Stimulated activated CD8-positive, alpha-beta memory T cell treated with anti-CD3 and anti-CD28 coated beads, Interleukin-15, amount 100 ng/mL, for 48 hours (primary cell): ENCODE results near the gene ACSF3.
"Not testable (repeated sequence)": the region's sequence is repeated elsewhere in the genome, so short reads cannot be mapped to it uniquely, and the experiment has no call there.

Source experiments
- DNase-seq, 2 donors: peaks; one replicate each; pipeline ENCODE4 v3.0.0-alpha.2; 2020; ENCODE audit warnings: low read depth in 2 of 2

Gene ACSF3

DNA sequence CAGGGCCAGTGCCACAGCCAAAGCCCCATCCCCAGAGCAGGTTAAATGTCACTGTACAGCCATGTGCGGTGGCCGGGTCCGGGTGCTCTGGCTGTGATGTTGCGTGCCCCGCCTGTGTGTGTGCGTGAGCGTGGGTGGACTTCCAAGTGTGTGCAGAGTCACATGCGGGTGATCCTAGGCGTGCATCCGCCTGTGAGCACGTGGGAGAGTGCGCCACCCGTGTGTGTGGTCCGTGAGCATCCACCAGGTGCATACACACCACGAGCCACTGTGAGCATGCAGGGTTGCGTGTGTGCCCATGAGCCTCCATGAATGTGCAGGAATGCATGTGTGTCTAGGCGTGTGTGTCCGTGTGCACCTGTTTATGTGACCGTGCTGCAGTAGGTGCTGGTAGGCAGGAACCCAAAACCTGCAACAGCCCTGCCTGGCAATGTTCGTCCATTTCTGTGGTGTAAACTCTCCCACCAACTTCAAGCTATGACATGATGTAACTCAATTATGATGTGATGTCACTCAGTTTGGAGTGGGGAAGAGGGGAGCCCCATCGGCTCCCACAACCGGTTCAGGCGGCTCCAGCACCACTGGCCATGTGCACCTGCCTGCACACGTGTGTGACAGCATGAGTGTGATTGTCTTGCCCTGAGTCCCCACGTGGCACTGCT, 37.6 kb upstream of the ACSF3 start:
- DNase-seq: no peak

DNA sequence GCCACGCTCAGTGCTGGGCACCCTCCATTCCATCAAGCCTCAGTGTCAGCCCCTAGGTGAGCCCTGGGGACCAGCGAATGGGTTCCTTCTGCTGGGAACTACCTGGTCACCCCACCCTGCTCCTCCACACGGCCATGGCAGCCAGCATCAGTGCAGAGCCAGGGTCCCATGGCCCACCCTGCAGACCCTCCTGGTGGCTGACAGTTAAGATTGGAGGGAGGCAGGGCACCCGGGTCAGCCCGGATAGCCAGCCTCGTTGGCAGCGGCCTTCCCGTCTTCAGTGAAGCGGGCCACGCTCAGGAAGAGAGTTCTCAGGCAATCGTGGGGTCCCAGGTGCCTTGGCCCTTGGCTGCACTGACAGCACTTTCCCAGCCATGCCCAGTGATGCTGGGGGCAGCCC, 37.1 kb upstream of the ACSF3 start:
- DNase-seq: no peak

DNA sequence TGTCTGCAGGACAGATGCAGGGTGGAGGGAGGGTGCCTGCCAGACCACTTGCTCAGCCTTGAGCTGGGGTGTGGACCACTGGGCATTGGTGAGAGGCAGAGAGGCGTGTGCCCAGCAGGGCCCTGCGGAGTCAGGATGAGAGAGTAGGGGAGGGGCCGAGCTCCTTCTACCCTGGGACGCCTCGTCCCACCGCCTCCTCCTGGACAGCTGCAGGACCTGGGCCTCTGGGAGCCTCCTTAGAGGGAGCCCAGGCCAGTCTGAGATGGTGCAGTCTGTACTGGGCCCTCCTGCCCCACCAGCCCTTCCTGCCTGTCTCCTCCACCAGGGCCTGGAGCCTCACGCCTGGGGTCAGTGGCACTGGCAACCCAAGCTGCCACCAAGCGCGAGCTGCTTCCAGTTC, 35.9 kb upstream of the ACSF3 start:
- DNase-seq: no peak

DNA sequence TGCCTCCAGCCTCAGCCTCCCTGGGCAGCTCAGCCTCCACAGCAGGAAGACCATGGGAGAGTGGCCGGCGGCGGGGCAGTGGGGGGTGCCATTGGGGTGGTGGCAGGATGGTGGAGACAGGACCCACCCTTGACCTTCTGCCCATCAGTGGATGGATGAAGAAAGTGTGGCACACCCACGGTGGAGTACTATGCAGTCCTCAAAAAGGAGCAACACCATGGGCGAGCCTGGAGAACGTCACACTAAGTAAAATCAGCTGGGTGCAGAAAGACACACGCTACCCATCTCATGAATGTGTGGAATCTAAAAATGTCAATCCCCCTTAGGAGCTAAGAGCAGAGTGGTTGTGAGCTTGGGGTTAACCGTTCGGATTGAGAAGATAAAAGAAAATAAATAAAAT, 34.8 kb upstream of the ACSF3 start:
- no peak for DNase-seq

DNA sequence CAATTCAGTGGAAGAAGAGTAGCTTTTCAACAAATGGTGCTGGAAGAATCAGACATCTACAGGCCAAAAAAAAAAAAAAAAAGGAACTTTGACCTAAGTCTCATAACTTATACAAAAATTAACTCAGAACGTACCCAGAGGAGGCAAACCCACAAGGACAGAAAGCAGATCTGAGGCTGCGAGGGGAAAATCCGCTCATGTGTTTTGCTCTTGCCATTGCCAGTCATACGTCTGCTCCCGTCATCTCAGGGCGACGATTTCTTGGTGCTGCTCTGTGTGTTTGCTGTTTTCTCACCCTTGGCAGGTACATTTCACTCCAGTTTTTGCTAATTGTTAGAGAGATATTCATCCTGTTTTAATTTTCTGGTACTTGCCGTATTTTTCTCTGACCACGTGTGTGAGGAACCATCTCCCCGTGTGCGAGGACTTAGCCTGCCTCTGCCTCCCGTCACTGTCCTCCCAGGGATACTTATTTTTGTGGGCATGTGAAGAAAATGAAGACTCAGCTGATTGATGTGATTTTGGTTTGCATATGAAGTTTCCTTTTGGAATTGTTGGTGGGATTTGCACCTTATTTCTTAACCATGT, 33.4 kb upstream of the ACSF3 start:
- no peak for DNase-seq

- DNase-seq: no peak
Measured at GRCh38 chr16:89061086-89061485, 32.6 kb upstream of the ACSF3 start.

DNA sequence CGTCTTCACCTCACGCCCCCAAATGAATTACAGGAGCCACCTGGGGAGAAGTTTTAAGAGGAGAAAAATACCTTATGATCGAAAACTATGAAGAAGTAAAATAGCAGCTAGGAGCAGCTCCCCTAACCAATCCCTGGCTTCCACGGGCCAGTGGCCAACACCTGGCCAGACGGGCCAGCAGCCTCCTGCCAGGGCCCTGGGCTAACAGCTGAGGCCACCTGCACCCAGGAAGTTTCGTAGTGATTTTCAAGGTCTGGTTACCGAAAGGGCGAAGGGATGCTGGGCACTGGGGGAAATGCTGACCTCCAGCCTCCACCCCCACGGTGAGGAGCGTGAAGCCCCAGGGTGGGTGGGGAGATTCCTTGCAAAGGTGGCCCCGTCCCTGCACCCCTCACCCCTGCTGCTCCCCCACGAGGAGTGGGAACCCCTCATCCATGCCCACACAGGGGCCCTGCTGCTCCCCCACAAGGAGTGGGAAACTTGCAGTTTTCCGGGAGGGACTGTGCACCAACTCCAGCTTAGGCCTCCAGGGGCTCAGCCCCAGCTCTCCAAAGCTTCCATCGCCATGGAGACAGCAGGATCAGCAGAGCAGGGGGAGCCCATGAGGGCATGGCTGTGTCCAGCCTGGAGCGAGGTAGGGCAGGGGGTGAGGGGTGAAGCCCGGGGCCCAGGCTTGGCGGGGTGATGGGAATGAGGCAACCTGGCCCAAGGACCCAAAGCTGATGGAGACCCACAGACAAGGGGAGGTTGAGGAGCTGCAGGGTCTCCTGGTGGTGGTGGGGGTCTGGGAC, 31.9 kb upstream of the ACSF3 start:
- DNase-seq: no peak

DNA sequence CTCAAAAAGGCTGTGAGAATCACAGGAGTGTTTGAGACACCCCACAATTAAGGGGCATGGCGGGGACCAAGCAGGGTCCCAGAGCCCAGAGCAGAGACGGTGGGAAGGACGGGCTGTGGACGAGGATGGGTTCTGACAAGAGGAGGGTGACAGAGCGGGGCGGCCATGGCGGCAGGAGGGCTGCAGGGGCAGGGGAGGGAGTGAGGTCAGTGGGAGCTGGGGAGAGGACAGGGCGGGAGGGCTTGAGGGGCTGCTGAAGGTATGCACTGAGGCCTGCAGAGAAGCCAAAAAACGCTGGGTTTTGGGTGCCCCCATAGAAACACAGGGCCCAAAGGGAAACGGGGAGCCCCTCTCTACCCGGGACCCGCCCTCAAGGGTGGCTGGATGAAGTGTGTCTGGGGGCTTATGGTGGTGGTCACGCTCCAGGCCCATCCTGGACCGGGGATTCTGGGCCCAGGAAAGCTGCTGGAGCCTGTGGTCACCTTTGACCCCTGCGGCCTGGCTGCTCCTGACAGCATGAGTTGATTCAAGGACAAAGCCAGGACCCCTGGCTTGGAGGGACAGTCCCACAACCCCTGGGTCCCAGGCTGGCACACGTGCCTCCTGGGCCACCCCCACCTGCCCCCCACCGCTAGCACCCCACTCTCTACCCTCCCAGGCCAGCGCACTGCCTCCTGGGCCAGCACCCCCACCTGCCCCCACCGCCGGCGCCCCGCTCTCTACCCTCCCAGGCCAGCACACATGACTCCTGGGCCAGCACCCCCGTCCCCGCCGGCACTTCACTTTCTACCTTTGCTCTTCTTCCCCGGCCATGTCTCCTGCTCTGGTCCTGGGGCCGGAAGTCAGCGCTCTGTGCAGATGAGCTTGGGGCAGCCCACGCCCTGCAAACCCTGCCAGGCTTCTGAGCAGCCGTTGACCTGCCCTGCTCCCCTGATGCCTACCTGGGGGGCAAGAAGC, 31.0 kb upstream of the ACSF3 start:
- no peak for DNase-seq

GRCh38 chr16:89063768-89064320, 29.8 kb upstream of the ACSF3 start:
- no peak for DNase-seq

DNA sequence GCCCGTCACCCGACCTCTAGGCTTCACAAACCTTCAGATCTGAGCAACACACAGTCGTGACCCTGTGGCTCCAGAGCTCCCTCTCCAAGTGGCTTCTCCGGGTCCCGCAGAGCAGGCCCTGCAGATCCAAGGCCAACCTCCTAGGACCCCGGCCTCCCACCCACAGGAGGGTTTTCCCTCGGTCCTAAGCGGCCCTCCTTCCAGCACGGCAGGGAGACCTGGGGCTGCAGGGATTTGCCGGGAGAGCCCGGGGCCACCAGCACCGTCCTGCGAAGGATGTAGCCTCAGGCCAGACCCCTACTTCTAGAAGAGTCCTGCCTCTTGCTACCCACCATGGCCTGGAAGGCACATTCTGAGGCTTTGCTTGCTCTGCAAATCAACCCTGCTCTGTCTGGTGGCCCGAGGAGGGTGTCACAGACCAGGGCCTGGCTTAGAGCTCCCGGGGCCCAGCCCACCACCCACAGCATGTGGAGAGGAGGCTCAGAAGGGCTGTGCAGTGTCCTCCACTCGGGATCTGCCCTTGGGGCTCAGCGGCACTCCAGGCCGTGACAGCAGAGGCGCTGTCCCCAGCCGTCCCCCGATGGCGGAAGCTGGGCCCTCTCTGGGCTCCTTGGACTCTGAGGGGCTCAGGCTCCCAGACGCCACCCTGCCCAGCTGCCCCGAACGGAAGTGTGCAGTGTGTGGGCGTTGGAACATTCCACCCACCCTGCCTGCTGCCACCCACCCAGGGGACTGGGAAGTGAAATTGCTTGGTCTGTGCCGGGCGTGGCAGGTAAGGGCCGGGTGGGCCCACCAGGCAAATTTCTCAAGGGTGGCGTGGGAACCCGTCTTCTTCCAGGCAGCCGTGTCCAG, 28.8 kb upstream of the ACSF3 start:
- no peak for DNase-seq

DNA sequence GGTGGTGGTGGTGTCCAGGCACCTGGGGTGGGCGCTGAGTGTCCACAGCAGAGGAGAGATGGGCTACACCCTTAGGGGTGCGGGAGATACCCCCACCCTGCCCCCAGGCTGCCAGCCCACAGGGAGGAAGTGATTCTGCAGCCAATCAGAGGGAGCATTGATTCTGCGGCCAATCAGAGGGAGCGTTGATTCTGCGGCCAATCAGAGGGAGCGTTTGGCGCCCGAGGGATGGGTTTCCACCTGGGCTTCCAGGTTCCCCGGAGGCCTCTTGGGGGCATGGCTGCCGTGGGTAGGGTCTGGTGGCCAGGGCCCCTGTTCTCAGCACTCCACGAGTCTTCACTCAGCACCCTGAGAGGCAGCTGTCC, 28.2 kb upstream of the ACSF3 start:
- no peak for DNase-seq

DNA sequence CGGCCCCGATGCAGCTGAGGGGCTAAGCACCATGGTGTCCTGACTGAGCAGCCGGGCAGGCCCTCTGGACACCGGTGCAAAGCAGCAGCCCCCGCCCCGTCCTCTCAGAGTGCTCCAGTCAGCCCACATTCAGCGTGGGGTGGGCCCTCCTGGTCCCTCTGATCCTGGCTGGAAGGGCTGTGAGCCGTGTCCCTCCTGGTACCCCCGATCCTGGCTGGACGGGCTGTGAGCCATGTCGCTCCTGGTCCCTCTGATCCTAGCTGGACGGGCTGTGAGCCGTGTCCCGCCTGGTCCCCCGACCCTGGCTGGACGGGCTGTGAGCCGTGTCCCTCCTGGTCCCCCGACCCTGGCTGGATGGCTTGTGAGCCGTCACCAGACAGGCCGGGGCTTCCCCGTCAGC, 26.9 kb upstream of the ACSF3 start:
- DNase-seq: no peak

GRCh38 chr16:89067677-89068443, 25.8 kb upstream of the ACSF3 start:
- DNase-seq: no peak

- DNase-seq: not testable (repeated sequence)
Measured at GRCh38 chr16:89068814-89069616, 24.6 kb upstream of the ACSF3 start.

GRCh38 chr16:89069920-89070319, 23.7 kb upstream of the ACSF3 start:
- DNase-seq: no peak

DNA sequence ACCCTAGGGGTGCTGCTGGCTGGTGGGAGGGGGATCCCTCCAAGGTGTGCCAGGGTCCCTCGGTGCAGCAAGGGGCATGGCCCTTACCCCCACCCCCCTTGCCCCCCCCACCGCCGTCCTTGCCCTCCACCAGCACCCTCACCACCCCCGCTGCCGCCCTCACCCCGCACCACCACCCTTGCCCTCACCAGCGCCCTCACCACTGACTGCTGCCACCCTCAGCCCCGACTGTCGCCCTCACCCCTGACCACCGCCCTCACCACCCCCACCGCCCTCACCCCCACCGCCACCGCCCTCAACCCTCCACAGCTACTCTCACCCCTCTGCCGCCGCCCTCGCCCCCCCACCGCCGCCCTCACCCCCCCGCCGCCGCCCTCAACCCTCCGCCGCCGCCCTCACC, 23.1 kb upstream of the ACSF3 start:
- no peak for DNase-seq

- no peak for DNase-seq
Measured at GRCh38 chr16:89071686-89072547, 21.7 kb upstream of the ACSF3 start.

DNA sequence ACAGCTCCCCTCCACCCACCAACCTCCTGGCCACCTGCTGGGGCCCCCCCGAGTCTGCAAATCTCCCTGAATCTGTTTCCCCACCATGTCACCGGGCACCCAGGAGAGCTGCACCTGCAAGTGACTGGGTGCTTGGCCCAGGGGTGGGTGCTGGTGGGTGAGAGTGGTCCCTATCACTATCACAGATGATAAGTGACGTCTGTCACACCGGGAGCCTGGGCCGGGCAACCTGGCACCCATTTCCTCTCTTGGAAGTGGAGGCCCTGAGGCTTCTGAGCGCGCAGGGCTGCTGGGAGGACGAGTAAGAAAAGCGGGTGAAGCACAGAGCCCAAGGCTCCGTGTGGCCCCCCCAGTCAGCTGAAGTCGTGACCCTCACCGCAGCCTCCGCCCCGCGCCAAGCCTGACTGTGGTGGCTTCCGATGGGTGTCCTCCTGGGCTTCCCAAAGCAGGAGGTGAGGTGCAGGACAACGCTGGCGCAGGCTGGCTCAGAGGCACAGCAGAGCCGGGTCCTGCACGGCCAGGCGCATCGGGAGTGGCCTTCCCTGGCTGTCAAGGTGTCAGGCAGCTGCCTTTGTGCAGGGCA, 21.0 kb upstream of the ACSF3 start:
- DNase-seq: no peak
